22Rv1 (cell line): ENCODE measurements around the gene CTAGE9.

Experiments
- CTCF ChIP-seq: fragments of 450-650 bp; IDR thresholded peaks from 2 replicates; pipeline ENCODE4 v1.5.1; 2017; ENCODE audit warnings: mild to moderate bottlenecking
- ZFX ChIP-seq: fragments of 450-650 bp; IDR thresholded peaks from 2 replicates; pipeline ENCODE4 v1.6.1; 2017; ENCODE audit warnings: antibody characterized with exemption, borderline replicate concordance

GRCh38 chr6:131731224-131731623 lies 20.4 kb upstream of the CTAGE9 start:
- TF ChIP-seq CTCF, result no peak
- TF ChIP-seq ZFX, result no peak
